SK-N-SH (cell line): ENCODE measurements around the gene PTGFRN. TPM values are rescaled to one million over a fixed set of nuclear protein-coding genes. Genes with fewer than 3 reads are reported as not detected.

Experiments used
- CTCF ChIA-PET: fragments of 300-600, 350-600 bp; formaldehyde crosslinking; extraction: SDS; loops from one replicate; lab custom pipeline; 2021; lab: Yijun Ruan, JAX
- POLR2A ChIA-PET: fragments of 350-600 bp; sonication (Branson Sonifier 250); formaldehyde crosslinking; extraction: SDS; loops from one replicate; lab custom pipeline; 2020; ENCODE audit warnings: antibody characterized with exemption, inconsistent platforms; lab: Yijun Ruan, JAX
- DNase-seq: peaks from one replicate; pipeline ENCODE4 v3.0.0; 2012
- H2AFZ ChIP-seq: fragments of 200-600 bp; sonication (generic); 2 replicates; pipeline ENCODE4 v1.8.1; 2016; ENCODE audit warnings: antibody characterized with exemption, mild to moderate bottlenecking, low read depth
- H3F3A ChIP-seq: fragments of 200-600 bp; sonication (generic); replicated peaks from 2 replicates; pipeline ENCODE3; 2016; ENCODE audit warnings: antibody characterized with exemption, mild to moderate bottlenecking; ENCODE audit not compliant: insufficient read depth
- H3K27ac ChIP-seq, 2 experiments: fragments of 200-500 bp in 1 of 2; fragments of 200-600 bp in 1 of 2; sonication (Bioruptor generic) in 1 of 2; sonication (generic), shearing (Covaris generic) in 1 of 2; 2 replicates each; pipeline versions ENCODE4 v1.5.1 to v1.6.1; 2014 to 2016; ENCODE audit warnings: low read depth in 2 of 2, inconsistent platforms in 1 of 2, low read length in 1 of 2, mild to moderate bottlenecking in 1 of 2, mixed read lengths in 1 of 2
- H3K27me3 ChIP-seq: fragments of 200-600 bp; sonication (generic), shearing (Covaris generic); 2 replicates; pipeline ENCODE4 v1.6.1; 2016; ENCODE audit warnings: mixed run types; ENCODE audit not compliant: insufficient read depth
- H3K36me3 ChIP-seq, 2 experiments: fragments of 200-500 bp in 1 of 2; fragments of 200-600 bp in 1 of 2; sonication (Bioruptor generic) in 1 of 2; sonication (generic) in 1 of 2; replicated peaks in 1 of 2; 2 replicates each; pipeline versions ENCODE3 to v1.5.1; 2014 to 2016; ENCODE audit warnings: low read length in 1 of 2, mild to moderate bottlenecking in 1 of 2; ENCODE audit not compliant: insufficient read depth in 2 of 2, control insufficient read depth in 1 of 2
- H3K4me1 ChIP-seq, 2 experiments: fragments of 200-500 bp in 1 of 2; fragments of 200-600 bp in 1 of 2; sonication (Bioruptor generic) in 1 of 2; sonication (generic), shearing (Covaris generic) in 1 of 2; 2 replicates each; pipeline versions ENCODE4 v1.5.1 to v1.6.1; 2014 to 2016; ENCODE audit warnings: low read depth in 1 of 2, low read length in 1 of 2, mixed run types in 1 of 2; ENCODE audit not compliant: insufficient read depth in 2 of 2, control insufficient read depth in 1 of 2
- H3K4me2 ChIP-seq: fragments of 200-600 bp; sonication (generic), shearing (Covaris generic); 2 replicates; pipeline ENCODE4 v1.6.1; 2017; ENCODE audit warnings: mixed run types
- H3K4me3 ChIP-seq, 2 experiments: fragments of 200-500 bp in 1 of 2; fragments of 200-600 bp in 1 of 2; sonication (Bioruptor generic) in 1 of 2; sonication (generic), shearing (Covaris generic) in 1 of 2; 2 replicates each; pipeline versions ENCODE4 v1.5.1 to v1.8.1; 2014 to 2016; ENCODE audit warnings: low read depth in 2 of 2, inconsistent platforms in 1 of 2, low read length in 1 of 2, mild to moderate bottlenecking in 1 of 2, mixed read lengths in 1 of 2, moderate library complexity in 1 of 2
- H3K79me2 ChIP-seq: fragments of 200-600 bp; sonication (generic); 2 replicates; pipeline ENCODE4 v1.8.1; 2017; ENCODE audit warnings: mild to moderate bottlenecking; ENCODE audit not compliant: insufficient read depth
- H3K9ac ChIP-seq: fragments of 200-600 bp; sonication (generic); 2 replicates; pipeline ENCODE4 v1.6.1; 2017; ENCODE audit warnings: mixed run types
- H3K9me2 ChIP-seq: fragments of 200-600 bp; sonication (generic); 2 replicates; pipeline ENCODE4 v1.6.1; 2017; ENCODE audit warnings: mixed run types
- H3K9me3 ChIP-seq: fragments of 200-600 bp; sonication (generic); 2 replicates; pipeline ENCODE4 v1.6.1; 2017; ENCODE audit warnings: mixed run types, mild to moderate bottlenecking, moderate library complexity
- H4K20me1 ChIP-seq: fragments of 200-600 bp; sonication (generic); 2 replicates; pipeline ENCODE4 v1.6.1; 2017; ENCODE audit warnings: mild to moderate bottlenecking, mixed run types; ENCODE audit not compliant: insufficient read depth
- GABPA ChIP-seq: IDR thresholded peaks from 2 replicates; pipeline ENCODE4 v1.4.0; 2012; ENCODE audit warnings: low read depth, mild to moderate bottlenecking
- MAX ChIP-seq: IDR thresholded peaks from 2 replicates; pipeline ENCODE4 v1.4.0; 2012; ENCODE audit warnings: low read depth
- MEF2A ChIP-seq: IDR thresholded peaks from 2 replicates; pipeline ENCODE4 v1.4.0; 2012; ENCODE audit warnings: low read depth, borderline replicate concordance
- RAD21 ChIP-seq: IDR thresholded peaks from 2 replicates; pipeline ENCODE4 v1.6.1; 2012; ENCODE audit warnings: mild to moderate bottlenecking, low read length
- RXRA ChIP-seq: IDR thresholded peaks from 2 replicates; pipeline ENCODE4 v1.4.0; 2012; ENCODE audit warnings: low read depth, mild to moderate bottlenecking, borderline replicate concordance
- TCF12 ChIP-seq: IDR thresholded peaks from 2 replicates; pipeline ENCODE4 v1.4.0; 2012
- WGBS: methylation state at CpG from one replicate; pipeline ENCODE4 v1.1.6; 2017; ENCODE audit warnings: low lambda C conversion rate; 5-methylcytosine and 5-hydroxymethylcytosine counted together
- polyA plus RNA-seq, 3 experiments: library from polyadenylated mRNA; depleted of rRNA; stranded (reverse); fragments of >200 nt; gene quantifications; 2 replicates each; pipeline ENCODE4 v1.2.3, GENCODE V29; 2012
- TF ChIP-seq, protein P1 (sequence below): IDR thresholded peaks from 2 replicates; pipeline ENCODE4 v1.6.1; 2012; ENCODE audit warnings: mild to moderate bottlenecking, low read depth, low read length, moderate library complexity
- TF ChIP-seq, protein P2 (sequence below): fragments of 150-350 bp; IDR thresholded peaks from 2 replicates; pipeline ENCODE4 v1.6.1; 2017; ENCODE audit warnings: antibody characterized with exemption, low read length, low read depth, borderline replicate concordance

PTGFRN gene
- polyA plus RNA-seq, 1 of the 3 experiments (the other 2 are of a cell fraction) = 22.4 TPM

GRCh38 chr1:116997066-116997465 is 87.3 kb downstream of the PTGFRN start:
- Histone ChIP-seq H3K27me3 (no peaks in the 10 kb centered on the region), H3K9me3 (no peaks in the 10 kb centered on the region)
- WGBS = 74% methylated on average over 1 of the region's 1 CpG
- TF ChIP-seq MAX (no peak), GABPA (no peak)
- TF ChIP-seq, all 33 proteins: peak for 0
- Histone ChIP-seq H3K36me3 (no peaks in the 10 kb centered on the region), H3K4me1 (0 out of 4 replicates have a peak, but pooled peaks cover 0 to 4% of the 10 kb centered on the region in 2 experiments), H2AFZ (no peak overlapping the region), H3K27ac (no peak overlapping the region), H4K20me1 (no peaks in the 10 kb centered on the region), H3K9ac (no peak overlapping the region), H3K4me2 (no peak overlapping the region), H3K4me3 (no peak overlapping the region), H3K9me2 (no peaks in the 10 kb centered on the region), H3K79me2 (no peaks in the 10 kb centered on the region), H3F3A (no peaks in the 10 kb centered on the region)
- ChIA-PET CTCF (interaction anchor here (1.5 kb wide), 1 partner anchor 8 kb away, joined by 4 read pairs; no protein-coding TSS in a partner anchor), POLR2A (no interaction called here)
- no peak for DNase-seq

DNA sequence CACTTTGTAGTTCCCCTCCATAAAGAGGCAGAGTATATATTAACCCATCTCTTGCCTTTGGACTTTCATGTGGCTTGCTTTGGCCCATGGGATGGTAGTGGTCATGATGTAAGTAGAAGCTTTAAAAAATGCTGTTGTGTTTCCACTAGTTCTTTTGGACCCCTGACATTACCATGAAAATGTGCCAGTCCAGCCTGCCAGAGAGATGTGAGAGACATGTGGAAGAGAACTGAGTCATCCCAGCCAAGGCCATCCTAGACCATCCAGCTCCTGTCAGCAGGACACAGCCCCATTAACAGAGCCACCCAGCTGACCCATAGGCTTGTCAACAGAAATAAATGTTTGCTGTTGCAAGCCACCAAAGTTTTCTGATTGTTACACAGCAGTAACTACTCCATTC is 87.9 kb downstream of the PTGFRN start:
- H3K4me3 ChIP-seq = no peak overlapping the region
- H3K27ac ChIP-seq = no peak overlapping the region
- H4K20me1 ChIP-seq = no peaks in the 10 kb centered on the region
- H3K9me2 ChIP-seq = no peaks in the 10 kb centered on the region
- H3K4me1 ChIP-seq = 0 out of 4 replicates have a peak, but pooled peaks cover 0 to 4% of the 10 kb centered on the region in 2 experiments
- no peaks in the 10 kb centered on the region for H3F3A ChIP-seq
- no peak overlapping the region for H3K4me2 ChIP-seq
- TF ChIP-seq, protein P1, sequence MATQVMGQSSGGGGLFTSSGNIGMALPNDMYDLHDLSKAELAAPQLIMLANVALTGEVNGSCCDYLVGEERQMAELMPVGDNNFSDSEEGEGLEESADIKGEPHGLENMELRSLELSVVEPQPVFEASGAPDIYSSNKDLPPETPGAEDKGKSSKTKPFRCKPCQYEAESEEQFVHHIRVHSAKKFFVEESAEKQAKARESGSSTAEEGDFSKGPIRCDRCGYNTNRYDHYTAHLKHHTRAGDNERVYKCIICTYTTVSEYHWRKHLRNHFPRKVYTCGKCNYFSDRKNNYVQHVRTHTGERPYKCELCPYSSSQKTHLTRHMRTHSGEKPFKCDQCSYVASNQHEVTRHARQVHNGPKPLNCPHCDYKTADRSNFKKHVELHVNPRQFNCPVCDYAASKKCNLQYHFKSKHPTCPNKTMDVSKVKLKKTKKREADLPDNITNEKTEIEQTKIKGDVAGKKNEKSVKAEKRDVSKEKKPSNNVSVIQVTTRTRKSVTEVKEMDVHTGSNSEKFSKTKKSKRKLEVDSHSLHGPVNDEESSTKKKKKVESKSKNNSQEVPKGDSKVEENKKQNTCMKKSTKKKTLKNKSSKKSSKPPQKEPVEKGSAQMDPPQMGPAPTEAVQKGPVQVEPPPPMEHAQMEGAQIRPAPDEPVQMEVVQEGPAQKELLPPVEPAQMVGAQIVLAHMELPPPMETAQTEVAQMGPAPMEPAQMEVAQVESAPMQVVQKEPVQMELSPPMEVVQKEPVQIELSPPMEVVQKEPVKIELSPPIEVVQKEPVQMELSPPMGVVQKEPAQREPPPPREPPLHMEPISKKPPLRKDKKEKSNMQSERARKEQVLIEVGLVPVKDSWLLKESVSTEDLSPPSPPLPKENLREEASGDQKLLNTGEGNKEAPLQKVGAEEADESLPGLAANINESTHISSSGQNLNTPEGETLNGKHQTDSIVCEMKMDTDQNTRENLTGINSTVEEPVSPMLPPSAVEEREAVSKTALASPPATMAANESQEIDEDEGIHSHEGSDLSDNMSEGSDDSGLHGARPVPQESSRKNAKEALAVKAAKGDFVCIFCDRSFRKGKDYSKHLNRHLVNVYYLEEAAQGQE = no peak
- TF ChIP-seq RAD21 = no peak
- TF ChIP-seq TCF12 = no peak
- no peak for TF ChIP-seq MEF2A
- TF ChIP-seq MAX = no peak
- TF ChIP-seq RXRA = no peak
- TF ChIP-seq, protein P2, sequence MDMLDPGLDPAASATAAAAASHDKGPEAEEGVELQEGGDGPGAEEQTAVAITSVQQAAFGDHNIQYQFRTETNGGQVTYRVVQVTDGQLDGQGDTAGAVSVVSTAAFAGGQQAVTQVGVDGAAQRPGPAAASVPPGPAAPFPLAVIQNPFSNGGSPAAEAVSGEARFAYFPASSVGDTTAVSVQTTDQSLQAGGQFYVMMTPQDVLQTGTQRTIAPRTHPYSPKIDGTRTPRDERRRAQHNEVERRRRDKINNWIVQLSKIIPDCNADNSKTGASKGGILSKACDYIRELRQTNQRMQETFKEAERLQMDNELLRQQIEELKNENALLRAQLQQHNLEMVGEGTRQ = no peak
- H3K27me3 ChIP-seq = no peaks in the 10 kb centered on the region
- no peaks in the 10 kb centered on the region for H3K9me3 ChIP-seq
- POLR2A ChIA-PET = no interaction called here
- H3K79me2 ChIP-seq = no peaks in the 10 kb centered on the region
- no peaks in the 10 kb centered on the region for H3K36me3 ChIP-seq
- CTCF ChIA-PET = interaction anchor here (1.5 kb wide), 1 partner anchor 423 kb away, joined by 5 read pairs; no protein-coding TSS in a partner anchor
- no peak for DNase-seq
- H2AFZ ChIP-seq = no peak overlapping the region
- no peak overlapping the region for H3K9ac ChIP-seq
